GM12891 (cell line): ENCODE data around the gene TMEM237.
A peak's percentile ranks its signal among the peaks of the same experiment; 100 is the strongest.

Source experiments
- DNase-seq: peaks from one replicate; pipeline ENCODE4 v3.0.0; 2011; ENCODE audit warnings: low spot score; ENCODE audit not compliant: insufficient read length
- FAIRE-seq: peaks from 2 replicates; lab custom pipeline; 2011; peaks lifted over from hg19 to GRCh38; lab: Jason Lieb, UNC
- PAX5 ChIP-seq: IDR thresholded peaks from 2 replicates; pipeline ENCODE4 v1.6.1; 2011; ENCODE audit warnings: low read length, moderate library complexity, mild to moderate bottlenecking; ENCODE audit not compliant: insufficient read depth, severe bottlenecking
- POLR2A ChIP-seq: IDR thresholded peaks from 2 replicates; pipeline ENCODE4 v1.6.1; 2011; ENCODE audit warnings: low read depth, low read length, control low read depth
- POLR2AphosphoS5 ChIP-seq: IDR thresholded peaks from 2 replicates; pipeline ENCODE4 v1.6.1; 2011; ENCODE audit warnings: low read depth, low read length, control low read depth
- POU2F2 ChIP-seq: IDR thresholded peaks from 2 replicates; pipeline ENCODE4 v1.6.1; 2011; ENCODE audit warnings: low read depth, mild to moderate bottlenecking, control low read depth, low read length, moderate library complexity
- SPI1 ChIP-seq: IDR thresholded peaks from 2 replicates; pipeline ENCODE4 v1.6.1; 2011; ENCODE audit warnings: low read depth, low read length, control low read depth
- TAF1 ChIP-seq: IDR thresholded peaks from 2 replicates; pipeline ENCODE4 v1.6.1; 2011; ENCODE audit warnings: low read depth, low read length, control low read depth

The TMEM237 gene

GRCh38 chr2:201572846-201573508, 70.3 kb downstream of the TMEM237 start:
- no peak for DNase-seq
- TF ChIP-seq PAX5 (no peak), POLR2A (no peak), POU2F2 (no peak), SPI1 (no peak), POLR2AphosphoS5 (no peak), TAF1 (no peak)
- FAIRE-seq: peak; percentile 16
